HG03457 (cell line): ENCODE data around the gene FAM83E.
"Not testable (repeated sequence)": the region's sequence is repeated elsewhere in the genome, so short reads cannot be mapped to it uniquely, and the experiment has no call there.

Experiments
- ATAC-seq: cut with Tn5 transposase; IDR thresholded peaks from one replicate; pipeline ENCODE4 v1.9.1; 2021; ENCODE audit warnings: moderate number of reproducible peaks; ENCODE audit not compliant: unreplicated experiment

FAM83E gene

GRCh38 chr19:48614436-48615230 lies at the start of gene FAM83E:
TSS of gene FAM83E (minus strand) at chr19:48615076. CDS start at chr19:48613372, 1,704 bp downstream.
- no peak for ATAC-seq

GRCh38 chr19:48664476-48664875 lies 49.6 kb upstream of the FAM83E start:
- ATAC-seq = no peak

GRCh38 chr19:48663667-48664066 lies 48.8 kb upstream of the FAM83E start:
- ATAC-seq = no peak

- no peak for ATAC-seq
These were observed 46.8 kb upstream of the FAM83E start for GRCh38 chr19:48661711-48662090.

- ATAC-seq = no peak
These were observed 46.2 kb upstream of the FAM83E start for GRCh38 chr19:48660852-48661710.

- no peak for ATAC-seq
These were observed 44.9 kb upstream of the FAM83E start for GRCh38 chr19:48659768-48660167.

GRCh38 chr19:48658483-48658882 lies 43.6 kb upstream of the FAM83E start:
- ATAC-seq = no peak

- not testable (repeated sequence) for ATAC-seq
These were observed 43.0 kb upstream of the FAM83E start for GRCh38 chr19:48657828-48658227.

GRCh38 chr19:48656840-48657474 lies 42.1 kb upstream of the FAM83E start:
- no peak for ATAC-seq

- no peak for ATAC-seq
These were observed 39.6 kb upstream of the FAM83E start for GRCh38 chr19:48654299-48655059.

- no peak for ATAC-seq
These were observed 36.8 kb upstream of the FAM83E start for GRCh38 chr19:48651683-48652048.

GRCh38 chr19:48650974-48651682 lies 36.3 kb upstream of the FAM83E start:
- ATAC-seq = no peak

- no peak for ATAC-seq
These were observed 33.3 kb upstream of the FAM83E start for GRCh38 chr19:48648134-48648533.

GRCh38 chr19:48646722-48647216 lies 31.9 kb upstream of the FAM83E start:
- no peak for ATAC-seq

- peak; percentile 61 for ATAC-seq
These were observed 31.3 kb upstream of the FAM83E start, which contains the start of gene CA11 for GRCh38 chr19:48646001-48646721. TSS of gene CA11 (minus strand) at chr19:48646187. CDS start at chr19:48645632, 555 bp downstream.

GRCh38 chr19:48645620-48646000 lies 30.7 kb upstream of the FAM83E start:
- ATAC-seq = no peak

- ATAC-seq = no peak
These were observed 30.2 kb upstream of the FAM83E start for GRCh38 chr19:48644839-48645619.

GRCh38 chr19:48644355-48644754 lies 29.5 kb upstream of the FAM83E start:
- no peak for ATAC-seq
